HepG2 (cell line): ENCODE results near the gene CREB3. TPM values are rescaled to one million over a fixed set of nuclear protein-coding genes. Genes with fewer than 3 reads are reported as not detected.
A peak's percentile ranks its signal among the peaks of the same experiment; 100 is the strongest.

Experiments
- BCL6 ChIP-seq: IDR thresholded peaks from 2 replicates; pipeline ENCODE4 v1.6.1; 2016; ENCODE audit warnings: missing genetic modification reagents, missing compliant biosample characterization
- CEBPG ChIP-seq: IDR thresholded peaks from 2 replicates; pipeline ENCODE4 v1.6.1; 2016
- HDAC1 ChIP-seq: sonication (generic); formaldehyde crosslinking; IDR thresholded peaks from 2 replicates; pipeline ENCODE4 v1.5.1; 2020; ENCODE audit warnings: mild to moderate bottlenecking, missing genetic modification reagents
- HNRNPH1 ChIP-seq: fragments of 200-400 bp; formaldehyde crosslinking; optimal IDR thresholded peaks from 2 replicates; pipeline ENCODE3; 2017; ENCODE audit warnings: mild to moderate bottlenecking, low read depth, low read length
- MAFG ChIP-seq: sonication (generic); formaldehyde crosslinking; IDR thresholded peaks from 2 replicates; pipeline ENCODE4 v1.5.1; 2020; ENCODE audit warnings: mild to moderate bottlenecking, missing genetic modification reagents
- MNT ChIP-seq: fragments of 450-650 bp; IDR thresholded peaks from 2 replicates; pipeline ENCODE4 v1.6.1; 2016
- PATZ1 ChIP-seq: sonication (generic); formaldehyde crosslinking; IDR thresholded peaks from 2 replicates; pipeline ENCODE4 v1.4.0; 2020; ENCODE audit warnings: missing genetic modification reagents
- POLR2AphosphoS5 ChIP-seq: IDR thresholded peaks from 2 replicates; pipeline ENCODE4 v1.6.1; 2012; ENCODE audit warnings: low read depth, low read length
- SNAI1 ChIP-seq: sonication (generic); formaldehyde crosslinking; IDR thresholded peaks from 2 replicates; pipeline ENCODE4 v1.5.0; 2020; ENCODE audit warnings: mild to moderate bottlenecking, missing genetic modification reagents, borderline replicate concordance
- TAF1 ChIP-seq: sonication (generic); formaldehyde crosslinking; IDR thresholded peaks from 2 replicates; pipeline ENCODE4 v1.4.0; 2020; ENCODE audit warnings: missing genetic modification reagents
- TP53 ChIP-seq: sonication (generic); formaldehyde crosslinking; conservative IDR thresholded peaks from 2 replicates; pipeline ENCODE4 v1.4.0; 2020; ENCODE audit warnings: missing genetic modification reagents
- YY1 ChIP-seq: IDR thresholded peaks from 2 replicates; pipeline ENCODE4 v1.6.1; 2011; ENCODE audit warnings: low read length, low read depth, moderate library complexity, mild to moderate bottlenecking; ENCODE audit not compliant: insufficient read depth, insufficient replicate concordance
- ZBED4 ChIP-seq: sonication (generic); formaldehyde crosslinking; IDR thresholded peaks from 2 replicates; pipeline ENCODE4 v1.4.0; 2020; ENCODE audit warnings: missing genetic modification reagents, borderline replicate concordance
- ZBTB7A ChIP-seq: sonication (generic); formaldehyde crosslinking; IDR thresholded peaks from 2 replicates; pipeline ENCODE4 v1.8.0; 2022; ENCODE audit warnings: mild to moderate bottlenecking, missing genetic modification reagents
- ZBTB7B ChIP-seq: sonication (generic); formaldehyde crosslinking; IDR thresholded peaks from 2 replicates; pipeline ENCODE4 v1.4.0; 2020; ENCODE audit warnings: missing genetic modification reagents
- ZNF616 ChIP-seq: sonication (generic); formaldehyde crosslinking; IDR thresholded peaks from 2 replicates; pipeline ENCODE4 v1.5.0; 2020; ENCODE audit warnings: low read depth, mild to moderate bottlenecking, missing genetic modification reagents
- ZNF772 ChIP-seq: sonication (generic); formaldehyde crosslinking; IDR thresholded peaks from 2 replicates; pipeline ENCODE4 v1.5.0; 2020; ENCODE audit warnings: mild to moderate bottlenecking, missing genetic modification reagents
- polyA plus RNA-seq, 8 experiments: library from polyadenylated mRNA; depleted of rRNA in 3 of 8; stranded (reverse) in 7 of 8; unstranded in 1 of 8; fragments of >200 nt; fragmentation: Illumina TruSeq in 4 of 8; extraction: Trizol in 4 of 8; gene quantifications; 2 replicates each; pipeline versions ENCODE4 v1.2.1 to v1.2.3, GENCODE V29; 2011 to 2016; ENCODE audit warnings: low read depth in 4 of 8, missing spikeins in 1 of 8, mixed read lengths in 1 of 8; ENCODE audit not compliant: insufficient read depth in 1 of 8
- total RNA-seq, 5 experiments: library from RNA; depleted of rRNA; stranded (reverse); fragments of >200 nt; fragmentation: Illumina TruSeq; extraction: Trizol; gene quantifications; 2 replicates each; pipeline ENCODE4 v1.2.3, GENCODE V29; 2016; ENCODE audit warnings: low read depth in 1 of 5
- TF ChIP-seq, protein P1 (sequence below): sonication (generic); formaldehyde crosslinking; IDR thresholded peaks from 2 replicates; pipeline ENCODE4 v1.9.0; 2022; ENCODE audit warnings: missing genetic modification reagents, mild to moderate bottlenecking, borderline replicate concordance
- TF ChIP-seq, protein P2 (sequence below): sonication (generic); formaldehyde crosslinking; IDR thresholded peaks from 2 replicates; pipeline ENCODE4 v1.5.1; 2020; ENCODE audit warnings: mild to moderate bottlenecking, missing genetic modification reagents, moderate library complexity

The CREB3 gene
- total and polyA plus RNA-seq, 2 of the 13 experiments (the other 11 are each of a cell fraction or from before 2014, with no cell fraction given), result 11.1 to 34.2 TPM

DNA sequence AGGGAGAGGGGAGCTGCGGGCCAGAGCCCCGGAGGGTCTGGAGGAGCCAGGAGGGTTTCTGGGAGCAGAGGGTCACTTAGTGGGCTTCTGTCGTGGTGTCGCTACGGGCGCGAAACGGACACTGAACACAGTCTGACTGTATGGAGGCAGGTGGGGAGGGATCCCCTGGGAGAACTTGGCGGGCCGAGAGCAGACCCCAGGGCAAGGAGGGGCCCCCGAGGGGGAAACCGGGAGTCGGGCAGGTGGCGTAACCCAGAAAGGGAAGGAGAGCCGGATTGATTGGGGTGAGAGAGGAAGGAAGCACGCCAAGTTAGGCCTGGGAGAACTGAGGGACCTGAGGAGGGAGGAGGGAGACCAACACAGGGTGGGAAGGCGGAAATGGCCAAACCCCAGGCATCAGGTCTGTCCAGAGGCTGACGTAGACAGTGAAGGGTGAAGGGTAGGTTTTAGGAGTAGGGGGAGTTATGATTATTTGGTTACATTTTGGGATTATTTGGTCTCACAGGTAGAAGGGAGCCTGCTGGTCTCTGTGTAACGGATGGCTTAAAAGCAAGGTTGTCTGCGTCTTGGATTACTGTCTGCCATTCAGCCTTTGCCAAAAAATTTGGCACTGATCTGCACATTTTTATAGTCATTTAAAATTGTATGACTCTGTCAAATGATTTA, 24.9 kb downstream of the CREB3 start (continued):
- TF ChIP-seq PATZ1 (0 out of 2 replicates have a peak, but pooled peaks have one; percentile 58), POLR2AphosphoS5 (peak; percentile 53; the same call in 1 of the 2 replicates), ZBED4 (no peak), HDAC1 (0 out of 2 replicates have a peak, but pooled peaks have one; percentile 11), ZBTB7B (CRISPR knock-in tag) (peak; percentile 81; the same call in 1 of the 2 replicates), MAFG (CRISPR knock-in tag) (no peak), TAF1 (CRISPR knock-in tag) (peak; percentile 59; the same call in 1 of the 2 replicates), ZNF616 (CRISPR knock-in tag) (0 out of 2 replicates have a peak, but pooled peaks have one; percentile 2), MNT (no peak), CEBPG (CRISPR knock-in tag) (0 out of 2 replicates have a peak, but pooled peaks have one; percentile 5), TP53 (CRISPR knock-in tag) (0 out of 2 replicates have a peak, but pooled peaks have one; percentile 1), YY1 (peak; percentile 17), HNRNPH1 (peak; percentile 36), ZNF772 (CRISPR knock-in tag) (0 out of 2 replicates have a peak, but pooled peaks have one; percentile 53), SNAI1 (0 out of 2 replicates have a peak, but pooled peaks have one; percentile 51), BCL6 (CRISPR knock-in tag) (no peak), ZBTB7A (peak; percentile 10; the same call in 1 of the 2 replicates)
- TF ChIP-seq, protein P1, sequence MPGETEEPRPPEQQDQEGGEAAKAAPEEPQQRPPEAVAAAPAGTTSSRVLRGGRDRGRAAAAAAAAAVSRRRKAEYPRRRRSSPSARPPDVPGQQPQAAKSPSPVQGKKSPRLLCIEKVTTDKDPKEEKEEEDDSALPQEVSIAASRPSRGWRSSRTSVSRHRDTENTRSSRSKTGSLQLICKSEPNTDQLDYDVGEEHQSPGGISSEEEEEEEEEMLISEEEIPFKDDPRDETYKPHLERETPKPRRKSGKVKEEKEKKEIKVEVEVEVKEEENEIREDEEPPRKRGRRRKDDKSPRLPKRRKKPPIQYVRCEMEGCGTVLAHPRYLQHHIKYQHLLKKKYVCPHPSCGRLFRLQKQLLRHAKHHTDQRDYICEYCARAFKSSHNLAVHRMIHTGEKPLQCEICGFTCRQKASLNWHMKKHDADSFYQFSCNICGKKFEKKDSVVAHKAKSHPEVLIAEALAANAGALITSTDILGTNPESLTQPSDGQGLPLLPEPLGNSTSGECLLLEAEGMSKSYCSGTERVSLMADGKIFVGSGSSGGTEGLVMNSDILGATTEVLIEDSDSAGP (CRISPR knock-in tag), result 0 out of 2 replicates have a peak, but pooled peaks have one; percentile 62
- TF ChIP-seq, protein P2, sequence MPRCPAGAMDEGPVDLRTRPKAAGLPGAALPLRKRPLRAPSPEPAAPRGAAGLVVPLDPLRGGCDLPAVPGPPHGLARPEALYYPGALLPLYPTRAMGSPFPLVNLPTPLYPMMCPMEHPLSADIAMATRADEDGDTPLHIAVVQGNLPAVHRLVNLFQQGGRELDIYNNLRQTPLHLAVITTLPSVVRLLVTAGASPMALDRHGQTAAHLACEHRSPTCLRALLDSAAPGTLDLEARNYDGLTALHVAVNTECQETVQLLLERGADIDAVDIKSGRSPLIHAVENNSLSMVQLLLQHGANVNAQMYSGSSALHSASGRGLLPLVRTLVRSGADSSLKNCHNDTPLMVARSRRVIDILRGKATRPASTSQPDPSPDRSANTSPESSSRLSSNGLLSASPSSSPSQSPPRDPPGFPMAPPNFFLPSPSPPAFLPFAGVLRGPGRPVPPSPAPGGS, result no peak
